Fibroblast of lung (primary cell): ENCODE results near the gene CCT7.

Source experiments
- EZH2 ChIP-seq: IDR thresholded peaks from 2 replicates; pipeline ENCODE4 v1.5.1; 2012; ENCODE audit warnings: low read length, control low read depth, mild to moderate bottlenecking; ENCODE audit errors: missing control alignments
- TF ChIP-seq, protein P1 (sequence below), 2 donors: IDR thresholded peaks in 1 of 2; conservative IDR thresholded peaks in 1 of 2; 1 replicate in 1 of 2; 2 replicates in 1 of 2; pipeline ENCODE4 v1.5.1; 2011 to 2012; ENCODE audit warnings: low read length in 2 of 2, control low read depth in 1 of 2, inconsistent platforms in 1 of 2, low read depth in 1 of 2, mild to moderate bottlenecking in 1 of 2

GRCh38 chr2:73215254-73215653 is 18.9 kb upstream of the CCT7 start:
- TF ChIP-seq, protein P1, sequence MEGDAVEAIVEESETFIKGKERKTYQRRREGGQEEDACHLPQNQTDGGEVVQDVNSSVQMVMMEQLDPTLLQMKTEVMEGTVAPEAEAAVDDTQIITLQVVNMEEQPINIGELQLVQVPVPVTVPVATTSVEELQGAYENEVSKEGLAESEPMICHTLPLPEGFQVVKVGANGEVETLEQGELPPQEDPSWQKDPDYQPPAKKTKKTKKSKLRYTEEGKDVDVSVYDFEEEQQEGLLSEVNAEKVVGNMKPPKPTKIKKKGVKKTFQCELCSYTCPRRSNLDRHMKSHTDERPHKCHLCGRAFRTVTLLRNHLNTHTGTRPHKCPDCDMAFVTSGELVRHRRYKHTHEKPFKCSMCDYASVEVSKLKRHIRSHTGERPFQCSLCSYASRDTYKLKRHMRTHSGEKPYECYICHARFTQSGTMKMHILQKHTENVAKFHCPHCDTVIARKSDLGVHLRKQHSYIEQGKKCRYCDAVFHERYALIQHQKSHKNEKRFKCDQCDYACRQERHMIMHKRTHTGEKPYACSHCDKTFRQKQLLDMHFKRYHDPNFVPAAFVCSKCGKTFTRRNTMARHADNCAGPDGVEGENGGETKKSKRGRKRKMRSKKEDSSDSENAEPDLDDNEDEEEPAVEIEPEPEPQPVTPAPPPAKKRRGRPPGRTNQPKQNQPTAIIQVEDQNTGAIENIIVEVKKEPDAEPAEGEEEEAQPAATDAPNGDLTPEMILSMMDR (conservative IDR thresholded peaks at IDR 0.05 in 1 of 2, IDR thresholded peaks at IDR 0.05 in 1 of 2; ENCODE audit: low read depth in 1 of 2, low read length in 2 of 2) = no peak
- no peak for TF ChIP-seq EZH2
